GM19463 (cell line): ENCODE results near the gene AQP5.

Experiments
- ATAC-seq: cut with Tn5 transposase; IDR thresholded peaks from one replicate; pipeline ENCODE4 v1.9.1; 2021; ENCODE audit warnings: mild to moderate bottlenecking, moderate library complexity; ENCODE audit not compliant: unreplicated experiment

The AQP5 gene

GRCh38 chr12:49963976-49964815 is 2.5 kb downstream of the AQP5 start:
- ATAC-seq, result no peak

- no peak for ATAC-seq
These were observed 3.4 kb downstream of the AQP5 start for GRCh38 chr12:49964849-49965624.

GRCh38 chr12:49965836-49966235 is 4.2 kb downstream of the AQP5 start:
- no peak for ATAC-seq

- ATAC-seq, result no peak
These were observed 4.9 kb downstream of the AQP5 start for GRCh38 chr12:49966511-49967041.

GRCh38 chr12:49967042-49967776 is 5.5 kb downstream of the AQP5 start:
- ATAC-seq, result peak; percentile 71

GRCh38 chr12:49967777-49968250 is 6.1 kb downstream of the AQP5 start:
- ATAC-seq, result no peak

- ATAC-seq, result no peak
These were observed 6.8 kb downstream of the AQP5 start for GRCh38 chr12:49968471-49968870.

GRCh38 chr12:49969027-49969426 is 7.4 kb downstream of the AQP5 start:
- no peak for ATAC-seq

- ATAC-seq, result no peak
These were observed 8.2 kb downstream of the AQP5 start for GRCh38 chr12:49969651-49970429.

GRCh38 chr12:49970658-49971057 is 9.0 kb downstream of the AQP5 start:
- ATAC-seq, result no peak

- ATAC-seq, result no peak
These were observed 9.5 kb downstream of the AQP5 start for GRCh38 chr12:49971141-49971540.

- ATAC-seq, result no peak
These were observed 10.5 kb downstream of the AQP5 start for GRCh38 chr12:49972129-49972528.

- ATAC-seq, result no peak
These were observed 11.1 kb downstream of the AQP5 start, which contains the start of gene AQP6 for GRCh38 chr12:49972641-49973360. Gene AQP6 (plus strand): TSS chr12:49972947. CDS start chr12:49973174, 227 bp downstream.

- ATAC-seq, result no peak
These were observed 11.7 kb downstream of the AQP5 start for GRCh38 chr12:49973361-49973830.

GRCh38 chr12:49974231-49974675 is 12.6 kb downstream of the AQP5 start:
- ATAC-seq, result no peak

GRCh38 chr12:49974677-49975317 is 13.1 kb downstream of the AQP5 start:
- no peak for ATAC-seq

GRCh38 chr12:49975318-49975761 is 13.7 kb downstream of the AQP5 start:
- ATAC-seq, result no peak

- ATAC-seq, result no peak
These were observed 14.9 kb downstream of the AQP5 start for GRCh38 chr12:49976557-49976956.

- no peak for ATAC-seq
These were observed 16.5 kb downstream of the AQP5 start for GRCh38 chr12:49978125-49978524.
